GM12878 (cell line): Measurements from ENCODE around the gene COL4A2. TPM values are rescaled to one million over a fixed set of nuclear protein-coding genes. Genes with fewer than 3 reads are reported as not detected.
A peak's percentile ranks its signal among the peaks of the same experiment; 100 is the strongest.

ENCODE experiments used
- ATAC-seq: fragments of 200-7000 bp; cut with Tn5 transposase; 3 replicates; pipeline ENCODE4 v1.9.1; 2020; ENCODE audit warnings: mild to moderate bottlenecking, moderate library complexity
- BruUV-seq: library from RNA; stranded (reverse); fragments of 400-500 nt; replicated peaks from 2 replicates; lab custom pipeline; 2021; lab: Mats Ljungman, UMichigan
- CTCF ChIA-PET: fragments of 300-600 bp; sonication (Branson Sonifier 250); formaldehyde crosslinking; extraction: SDS; loops from one replicate; lab custom pipeline; 2021; ENCODE audit warnings: inconsistent platforms; lab: Yijun Ruan, JAX
- POLR2A ChIA-PET: fragments of 350-600 bp; formaldehyde crosslinking; extraction: SDS; loops from one replicate; lab custom pipeline; 2021; ENCODE audit warnings: inconsistent platforms; lab: Charles Lee
- RAD21 ChIA-PET: fragments of 300-600 bp; sonication (Branson Sonifier 250); formaldehyde crosslinking; loops from one replicate; lab custom pipeline; 2023; ENCODE audit warnings: antibody characterized with exemption; ENCODE audit not compliant: unreplicated experiment; lab: Charles Lee
- SMC1A ChIA-PET: fragments of 300-600 bp; sonication (Branson Sonifier 250); formaldehyde crosslinking; loops from one replicate; lab custom pipeline; 2023; ENCODE audit not compliant: unreplicated experiment, uncharacterized antibody; lab: Charles Lee
- DNase-seq: peaks from one replicate; pipeline ENCODE4 v3.0.0-alpha.2; 2011; ENCODE audit warnings: low read depth, low spot score
- FAIRE-seq: peaks from 3 replicates; lab custom pipeline; 2011; peaks lifted over from hg19 to GRCh38; lab: Jason Lieb, UNC
- H2AFZ ChIP-seq: 2 replicates; pipeline ENCODE4 v1.6.0; 2011; ENCODE audit warnings: low read depth, low read length, control low read depth; ENCODE audit not compliant: control insufficient read depth
- H3K27ac ChIP-seq: 2 replicates; pipeline ENCODE4 v1.5.1; 2011; ENCODE audit warnings: control low read depth; ENCODE audit not compliant: control insufficient read depth, insufficient read depth
- H3K27me3 ChIP-seq, 2 experiments: replicated peaks in 1 of 2; 2 replicates each; pipeline versions ENCODE4 v1.6.0 to v1.6.1; 2011; ENCODE audit warnings: low read length in 1 of 2; ENCODE audit not compliant: control insufficient read depth in 2 of 2, insufficient read depth in 2 of 2
- H3K36me3 ChIP-seq, 2 experiments: 2 replicates each; pipeline ENCODE4 v1.5.1; 2011; ENCODE audit warnings: low read length in 1 of 2; ENCODE audit not compliant: control insufficient read depth in 2 of 2, insufficient read depth in 2 of 2
- H3K4me1 ChIP-seq: 2 replicates; pipeline ENCODE4 v1.6.1; 2011; ENCODE audit warnings: mild to moderate bottlenecking, low read length, moderate library complexity, mixed read lengths; ENCODE audit not compliant: control insufficient read depth, insufficient read depth
- H3K4me2 ChIP-seq: 2 replicates; pipeline ENCODE4 v1.6.0; 2011; ENCODE audit warnings: control low read depth; ENCODE audit not compliant: control insufficient read depth, insufficient read depth
- H3K4me3 ChIP-seq: fragments of 200-600 bp; sonication (generic); 2 replicates; pipeline ENCODE4 v1.5.1; 2016
- H3K79me2 ChIP-seq: 2 replicates; pipeline ENCODE4 v1.6.0; 2011; ENCODE audit warnings: low read length; ENCODE audit not compliant: control insufficient read depth, insufficient read depth
- H3K9ac ChIP-seq: 2 replicates; pipeline ENCODE4 v1.8.0; 2011; ENCODE audit warnings: low read length, control low read depth, mixed read lengths; ENCODE audit not compliant: control insufficient read depth, insufficient read depth
- H3K9me3 ChIP-seq: replicated peaks from 3 replicates; pipeline ENCODE4 v1.5.1; 2011; ENCODE audit warnings: mild to moderate bottlenecking, low read length; ENCODE audit not compliant: control insufficient read depth, insufficient read depth
- H4K20me1 ChIP-seq: 2 replicates; pipeline ENCODE4 v1.6.0; 2011; ENCODE audit not compliant: control insufficient read depth, insufficient read depth
- BCLAF1 ChIP-seq: fragments of 450-650 bp; IDR thresholded peaks from 2 replicates; pipeline ENCODE4 v1.6.1; 2017; ENCODE audit warnings: antibody characterized with exemption, mild to moderate bottlenecking, moderate library complexity
- BMI1 ChIP-seq: fragments of 450-650 bp; IDR thresholded peaks from 2 replicates; pipeline ENCODE4 v1.6.1; 2016; ENCODE audit warnings: mild to moderate bottlenecking, moderate library complexity, borderline replicate concordance
- FOXM1 ChIP-seq: IDR thresholded peaks from 2 replicates; pipeline ENCODE4 v1.6.1; 2012; ENCODE audit warnings: low read depth, mild to moderate bottlenecking, inconsistent platforms, low read length, moderate library complexity
- IKZF1 ChIP-seq: fragments of 450-650 bp; conservative IDR thresholded peaks from 2 replicates; pipeline ENCODE4 v1.6.1; 2017; ENCODE audit warnings: antibody characterized with exemption, mild to moderate bottlenecking
- KLF5 ChIP-seq: fragments of 450-650 bp; IDR thresholded peaks from 2 replicates; pipeline ENCODE4 v1.6.1; 2014; ENCODE audit warnings: mild to moderate bottlenecking; ENCODE audit not compliant: partially characterized antibody
- MTA3 ChIP-seq: IDR thresholded peaks from 2 replicates; pipeline ENCODE4 v1.6.1; 2012; ENCODE audit warnings: low read length, inconsistent platforms, borderline replicate concordance
- NR2F1 ChIP-seq: fragments of 450-650 bp; conservative IDR thresholded peaks from 2 replicates; pipeline ENCODE4 v1.6.1; 2017; ENCODE audit warnings: mild to moderate bottlenecking
- REST ChIP-seq: IDR thresholded peaks from 2 replicates; pipeline ENCODE4 v1.6.1; 2012; ENCODE audit warnings: mild to moderate bottlenecking, low read depth, low read length
- SUZ12 ChIP-seq: fragments of 200-600 bp; sonication (generic); IDR thresholded peaks from one replicate; pipeline ENCODE4 v1.6.1; 2018; ENCODE audit warnings: antibody characterized with exemption, mild to moderate bottlenecking; ENCODE audit not compliant: unreplicated experiment
- ZBED1 ChIP-seq: IDR thresholded peaks from 2 replicates; pipeline ENCODE4 v1.6.1; 2016; ENCODE audit warnings: borderline replicate concordance
- WGBS: methylation state at CpG from one replicate; pipeline ENCODE4 v1.1.6; 2016; ENCODE audit warnings: low lambda C conversion rate; ENCODE audit not compliant: insufficient replicate concordance, insufficient coverage; ENCODE audit errors: missing lambda C conversion rate; 5-methylcytosine and 5-hydroxymethylcytosine counted together
- in situ Hi-C: fragments of 300-500 bp; cut with MboI; formaldehyde crosslinking; loops from 9 replicates; pipeline ENCODE4 v1.14.3; 2018; ENCODE audit warnings: mixed read lengths
- intact Hi-C: fragments of 100-400 bp; cut with micrococcal nuclease; formaldehyde crosslinking; loops from one replicate; pipeline ENCODE4 v1.14.2; 2022; ENCODE audit not compliant: unreplicated experiment
- polyA plus RNA-seq, 11 experiments: library from polyadenylated mRNA; depleted of rRNA in 4 of 11; unstranded in 6 of 11; stranded (reverse) in 5 of 11; fragments of >200 nt; fragmentation: Nextera tagmentation in 4 of 11; fragmentation: Illumina TruSeq in 1 of 11; extraction: Ambion mirVana in 4 of 11; extraction: Trizol in 1 of 11; gene quantifications; 1 replicate in 1 of 11; 2 replicates in 10 of 11; pipeline versions ENCODE4 v1.2.1 to v1.2.3, GENCODE V29; 2011 to 2016; ENCODE audit warnings: inconsistent platforms in 2 of 11, missing spikeins in 2 of 11, low read depth in 1 of 11
- total RNA-seq, 4 experiments: library from RNA; depleted of rRNA in 3 of 4; stranded (reverse); fragments of >200 nt in 3 of 4; fragmentation: Illumina TruSeq in 1 of 4; extraction: Trizol in 1 of 4; gene quantifications; 2 replicates each; pipeline versions ENCODE4 v1.2.1 to v1.2.3, GENCODE V29; 2013 to 2021
- TF ChIP-seq, protein P1 (sequence below): fragments of 450-650 bp; formaldehyde crosslinking; IDR thresholded peaks from 2 replicates; pipeline ENCODE4 v1.4.0; 2022; ENCODE audit warnings: mild to moderate bottlenecking, moderate library complexity

The COL4A2 gene
- total and polyA plus RNA-seq, 10 of the 15 experiments (the other 5 are each of a cell fraction or from before 2014, with no cell fraction given): 0.16 to 1.6 (median 0.62) TPM; not detected in 3

DNA sequence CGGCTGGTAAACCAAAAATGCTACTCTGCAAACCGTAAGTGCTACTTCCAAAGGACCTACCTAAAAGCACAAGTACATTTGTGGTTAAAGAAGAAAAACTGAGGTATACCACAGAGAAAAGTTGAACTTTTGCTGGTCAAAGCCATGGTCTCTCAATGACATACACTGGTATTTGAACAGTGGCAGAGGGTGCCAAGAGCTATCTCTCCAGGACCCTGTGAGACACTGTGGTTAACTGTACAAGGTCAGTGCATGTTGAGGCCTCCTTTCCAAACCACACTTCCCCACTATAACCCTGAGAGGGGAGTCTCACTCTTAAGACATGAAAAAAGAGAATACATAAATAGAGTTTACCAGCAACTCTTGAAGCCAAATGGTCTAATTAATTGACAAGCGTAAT, 49.7 kb upstream of the COL4A2 start:
- CTCF ChIA-PET: interaction anchor here (1.1 kb wide), 1 partner anchor 282 kb away, joined by 3 read pairs; no protein-coding TSS in a partner anchor

More for the DNA sequence above, 49.7 kb upstream of the COL4A2 start:
- Histone ChIP-seq H3K36me3 (no peaks in the 10 kb centered on the region), H3K9ac (no peak overlapping the region), H3K79me2 (no peaks in the 10 kb centered on the region)
- DNase-seq: no peak
- TF ChIP-seq IKZF1 (no peak), REST (no peak), BCLAF1 (no peak), KLF5 (no peak), FOXM1 (no peak), SUZ12 (no peak), BMI1 (no peak), NR2F1 (no peak), ZBED1 (no peak), MTA3 (no peak)
- TF ChIP-seq, protein P1, sequence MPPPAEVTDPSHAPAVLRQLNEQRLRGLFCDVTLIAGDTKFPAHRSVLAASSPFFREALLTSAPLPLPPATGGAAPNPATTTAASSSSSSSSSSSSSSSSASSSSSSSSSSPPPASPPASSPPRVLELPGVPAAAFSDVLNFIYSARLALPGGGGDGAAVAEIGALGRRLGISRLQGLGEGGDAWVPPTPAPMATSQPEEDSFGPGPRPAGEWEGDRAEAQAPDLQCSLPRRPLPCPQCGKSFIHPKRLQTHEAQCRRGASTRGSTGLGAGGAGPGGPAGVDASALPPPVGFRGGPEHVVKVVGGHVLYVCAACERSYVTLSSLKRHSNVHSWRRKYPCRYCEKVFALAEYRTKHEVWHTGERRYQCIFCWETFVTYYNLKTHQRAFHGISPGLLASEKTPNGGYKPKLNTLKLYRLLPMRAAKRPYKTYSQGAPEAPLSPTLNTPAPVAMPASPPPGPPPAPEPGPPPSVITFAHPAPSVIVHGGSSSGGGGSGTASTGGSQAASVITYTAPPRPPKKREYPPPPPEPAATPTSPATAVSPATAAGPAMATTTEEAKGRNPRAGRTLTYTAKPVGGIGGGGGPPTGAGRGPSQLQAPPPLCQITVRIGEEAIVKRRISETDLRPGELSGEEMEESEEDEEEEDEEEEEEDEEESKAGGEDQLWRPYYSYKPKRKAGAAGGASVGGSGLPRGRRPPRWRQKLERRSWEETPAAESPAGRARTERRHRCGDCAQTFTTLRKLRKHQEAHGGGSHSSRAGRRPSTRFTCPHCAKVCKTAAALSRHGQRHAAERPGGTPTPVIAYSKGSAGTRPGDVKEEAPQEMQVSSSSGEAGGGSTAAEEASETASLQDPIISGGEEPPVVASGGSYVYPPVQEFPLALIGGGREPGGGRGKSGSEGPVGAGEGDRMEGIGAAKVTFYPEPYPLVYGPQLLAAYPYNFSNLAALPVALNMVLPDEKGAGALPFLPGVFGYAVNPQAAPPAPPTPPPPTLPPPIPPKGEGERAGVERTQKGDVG: no peak
- TF ChIP-seq, all 136 proteins: peak for 0
- POLR2A ChIA-PET: no interaction called here
- SMC1A ChIA-PET: interaction anchor here (0.9 to 1.6 kb wide), 5 partner anchors 10 to 165 kb away, joined by 3 read pairs; no protein-coding TSS in a partner anchor
- Histone ChIP-seq H3K4me3 (no peak overlapping the region), H3K27me3 (no peaks in the 10 kb centered on the region), H4K20me1 (no peaks in the 10 kb centered on the region), H3K4me1 (no peaks in the 10 kb centered on the region), H3K9me3 (no peaks in the 10 kb centered on the region; the same call in 2 of the 3 replicates), H2AFZ (no peak overlapping the region), H3K4me2 (no peak overlapping the region), H3K27ac (no peak overlapping the region)
- intact Hi-C loops (no loop called here), in situ Hi-C loops (no loop called here)
- WGBS: 33% methylated on average over 3 of the region's 3 CpGs
- FAIRE-seq (no peak), ATAC-seq (peak; percentile 37; the same call in 2 of the 3 replicates)
- RAD21 ChIA-PET: no interaction called here
- BruUV-seq: no TSS peak
